Prostate gland (tissue), 2 donors: ENCODE results near the gene SETD2.
"Not testable (repeated sequence)": the region's sequence is repeated elsewhere in the genome, so short reads cannot be mapped to it uniquely, and the experiment has no call there.

Experiments
- CTCF ChIP-seq, 4 experiments: fragments of 200-600 bp in 2 of 4; fragments of 450-650 bp in 2 of 4; sonication (generic) in 2 of 4; IDR thresholded peaks; 1 replicate in 3 of 4; 2 replicates in 1 of 4; pipeline ENCODE4 v1.5.1; 2016 to 2019; ENCODE audit warnings: antibody characterized with exemption in 4 of 4, mild to moderate bottlenecking in 2 of 4, moderate library complexity in 2 of 4
- POLR2A ChIP-seq: fragments of 450-650 bp; IDR thresholded peaks from one replicate; pipeline ENCODE4 v1.6.1; 2016; ENCODE audit warnings: antibody characterized with exemption, mild to moderate bottlenecking
- POLR2AphosphoS5 ChIP-seq: sonication (generic); formaldehyde crosslinking; IDR thresholded peaks from one replicate; pipeline ENCODE4 v1.6.1; 2017; ENCODE audit warnings: antibody characterized with exemption

- TF ChIP-seq CTCF (IDR thresholded peaks at IDR 0.05); POLR2A; POLR2AphosphoS5: not testable (repeated sequence)
These were observed 126.6 kb downstream of the SETD2 start for GRCh38 chr3:47037302-47037701.
